SK-N-MC (cell line): ENCODE results near the gene GLMP.

ENCODE experiments used
- EZH2 ChIP-seq: fragments of 200-600 bp; sonication (generic); IDR thresholded peaks from one replicate; pipeline ENCODE4 v1.6.1; 2017; ENCODE audit warnings: antibody characterized with exemption
- FOXP2 ChIP-seq: optimal IDR thresholded peaks from 2 replicates; pipeline ENCODE3; 2011; ENCODE audit warnings: mild to moderate bottlenecking, moderate library complexity; ENCODE audit not compliant: insufficient read depth; ENCODE audit errors: extremely low read length, control extremely low read depth
- POLR2AphosphoS5 ChIP-seq: IDR thresholded peaks from 2 replicates; pipeline ENCODE4 v1.6.1; 2012; ENCODE audit warnings: mild to moderate bottlenecking, low read depth, low read length, borderline replicate concordance

DNA sequence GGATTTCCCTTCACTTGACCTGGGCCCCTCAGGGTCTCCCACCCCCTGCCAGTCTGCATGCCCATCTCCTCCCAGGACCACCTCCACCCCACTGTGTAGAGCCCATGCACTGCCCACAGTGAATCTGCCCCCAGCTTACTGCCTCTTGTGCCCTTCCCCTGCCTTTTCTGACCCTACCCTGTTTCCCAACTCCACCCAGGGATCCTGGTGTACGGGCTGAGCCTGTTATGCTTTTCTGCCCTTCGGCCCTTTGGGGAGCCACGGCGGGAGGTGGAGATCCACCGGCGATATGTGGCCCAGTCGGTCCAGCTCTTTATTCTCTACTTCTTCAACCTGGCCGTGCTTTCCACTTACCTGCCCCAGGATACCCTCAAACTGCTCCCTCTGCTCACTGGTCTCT, 9.4 kb downstream of the GLMP start:
- no peak for TF ChIP-seq POLR2AphosphoS5
- no peak for TF ChIP-seq EZH2
- no peak for TF ChIP-seq FOXP2
